Fibroblast of skin of left biceps (primary cell): ENCODE data around the gene TRABD2B.

Source experiments
- DNase-seq, 2 experiments: peaks; one replicate each; pipeline ENCODE4 v3.0.0-alpha.2; 2013; ENCODE audit warnings: low read depth in 2 of 2

TRABD2B gene

GRCh38 chr1:47758341-47759250, 238.6 kb downstream of the TRABD2B start:
- no peak for DNase-seq

- DNase-seq = no peak
Observed at GRCh38 chr1:47757226-47757975, 239.8 kb downstream of the TRABD2B start.

GRCh38 chr1:47756411-47756810, 240.8 kb downstream of the TRABD2B start:
- no peak for DNase-seq

GRCh38 chr1:47756006-47756405, 241.2 kb downstream of the TRABD2B start:
- DNase-seq = no peak

GRCh38 chr1:47755101-47755990, 241.8 kb downstream of the TRABD2B start:
- no peak for DNase-seq

GRCh38 chr1:47754221-47754620, 243.0 kb downstream of the TRABD2B start:
- DNase-seq = no peak

GRCh38 chr1:47753808-47754207, 243.4 kb downstream of the TRABD2B start:
- no peak for DNase-seq

- no peak for DNase-seq
Observed at GRCh38 chr1:47752559-47752958, 244.6 kb downstream of the TRABD2B start.

GRCh38 chr1:47751996-47752451, 245.2 kb downstream of the TRABD2B start:
- no peak for DNase-seq

GRCh38 chr1:47751193-47751592, 246.0 kb downstream of the TRABD2B start:
- no peak for DNase-seq

- DNase-seq = no peak
Observed at GRCh38 chr1:47745715-47746609, 251.2 kb downstream of the TRABD2B start.

GRCh38 chr1:47742890-47743760, 254.1 kb downstream of the TRABD2B start:
- DNase-seq = no peak

GRCh38 chr1:47738560-47739182, 258.5 kb downstream of the TRABD2B start:
- peak; percentile 13 to 16 for DNase-seq

GRCh38 chr1:47732489-47732888, 264.7 kb downstream of the TRABD2B start:
- DNase-seq = no peak

GRCh38 chr1:47731730-47732129, 265.5 kb downstream of the TRABD2B start:
- DNase-seq = no peak

GRCh38 chr1:47729685-47730084, 267.5 kb downstream of the TRABD2B start:
- no peak for DNase-seq

GRCh38 chr1:47727697-47728085, 269.5 kb downstream of the TRABD2B start:
- no peak for DNase-seq

- DNase-seq = no peak
Observed at GRCh38 chr1:47727051-47727696, 270.0 kb downstream of the TRABD2B start.
